GM18873 (cell line): ENCODE data around the gene HSD17B8.
A peak's percentile ranks its signal among the peaks of the same experiment; 100 is the strongest.

Source experiments
- ATAC-seq: cut with Tn5 transposase; IDR thresholded peaks from one replicate; pipeline ENCODE4 v1.9.1; 2021; ENCODE audit warnings: mild to moderate bottlenecking, moderate library complexity, moderate number of reproducible peaks; ENCODE audit not compliant: unreplicated experiment, low FRiP score

Gene HSD17B8

GRCh38 chr6:33204415-33205190, at the start of gene HSD17B8:
Gene HSD17B8 (plus strand): TSS chr6:33204655. CDS start chr6:33204669, 14 bp downstream.
- peak; percentile 33 for ATAC-seq

- ATAC-seq, result no peak
These were observed 47.9 kb upstream of the HSD17B8 start for GRCh38 chr6:33156561-33156960.

- no peak for ATAC-seq
These were observed 47.5 kb upstream of the HSD17B8 start for GRCh38 chr6:33156964-33157363.

GRCh38 chr6:33160096-33160495, 44.4 kb upstream of the HSD17B8 start:
- no peak for ATAC-seq

GRCh38 chr6:33160728-33161344, 43.6 kb upstream of the HSD17B8 start:
- ATAC-seq, result no peak

- ATAC-seq, result no peak
These were observed 42.8 kb upstream of the HSD17B8 start for GRCh38 chr6:33161354-33162331.

- ATAC-seq, result no peak
These were observed 40.9 kb upstream of the HSD17B8 start for GRCh38 chr6:33163540-33163939.

- ATAC-seq, result no peak
These were observed 40.3 kb upstream of the HSD17B8 start for GRCh38 chr6:33164176-33164575.

- no peak for ATAC-seq
These were observed 39.6 kb upstream of the HSD17B8 start for GRCh38 chr6:33164665-33165373.

GRCh38 chr6:33165581-33166258, 38.7 kb upstream of the HSD17B8 start:
- no peak for ATAC-seq

GRCh38 chr6:33166363-33166762, 38.1 kb upstream of the HSD17B8 start:
- no peak for ATAC-seq

GRCh38 chr6:33166811-33167210, 37.6 kb upstream of the HSD17B8 start:
- no peak for ATAC-seq

GRCh38 chr6:33167374-33168283, 36.8 kb upstream of the HSD17B8 start:
- ATAC-seq, result no peak

- no peak for ATAC-seq
These were observed 36.2 kb upstream of the HSD17B8 start for GRCh38 chr6:33168284-33168601.

- no peak for ATAC-seq
These were observed 35.8 kb upstream of the HSD17B8 start for GRCh38 chr6:33168639-33169038.

GRCh38 chr6:33169291-33170175, 34.9 kb upstream of the HSD17B8 start:
- ATAC-seq, result no peak

GRCh38 chr6:33170176-33171015, 34.1 kb upstream of the HSD17B8 start:
- ATAC-seq, result no peak
